ENCODE data around the gene NCEH1. TPM values are rescaled to one million over a fixed set of nuclear protein-coding genes. Genes with fewer than 3 reads are reported as not detected.
A peak's percentile ranks its signal among the peaks of the same experiment; 100 is the strongest.

Gene NCEH1
- total and polyA plus RNA-seq, 12 donors, result 8.7 to 66.4 (median 50.9) TPM

GRCh38 chr3:172676196-172676922, 34.5 kb downstream of the NCEH1 start:
- no peaks in the 10 kb centered on the region for H3K9me3 ChIP-seq
- TF ChIP-seq, protein P1, sequence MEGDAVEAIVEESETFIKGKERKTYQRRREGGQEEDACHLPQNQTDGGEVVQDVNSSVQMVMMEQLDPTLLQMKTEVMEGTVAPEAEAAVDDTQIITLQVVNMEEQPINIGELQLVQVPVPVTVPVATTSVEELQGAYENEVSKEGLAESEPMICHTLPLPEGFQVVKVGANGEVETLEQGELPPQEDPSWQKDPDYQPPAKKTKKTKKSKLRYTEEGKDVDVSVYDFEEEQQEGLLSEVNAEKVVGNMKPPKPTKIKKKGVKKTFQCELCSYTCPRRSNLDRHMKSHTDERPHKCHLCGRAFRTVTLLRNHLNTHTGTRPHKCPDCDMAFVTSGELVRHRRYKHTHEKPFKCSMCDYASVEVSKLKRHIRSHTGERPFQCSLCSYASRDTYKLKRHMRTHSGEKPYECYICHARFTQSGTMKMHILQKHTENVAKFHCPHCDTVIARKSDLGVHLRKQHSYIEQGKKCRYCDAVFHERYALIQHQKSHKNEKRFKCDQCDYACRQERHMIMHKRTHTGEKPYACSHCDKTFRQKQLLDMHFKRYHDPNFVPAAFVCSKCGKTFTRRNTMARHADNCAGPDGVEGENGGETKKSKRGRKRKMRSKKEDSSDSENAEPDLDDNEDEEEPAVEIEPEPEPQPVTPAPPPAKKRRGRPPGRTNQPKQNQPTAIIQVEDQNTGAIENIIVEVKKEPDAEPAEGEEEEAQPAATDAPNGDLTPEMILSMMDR (IDR thresholded peaks at IDR 0.05), result no peak
- peak; percentile 31 to 82 (median 56) for ATAC-seq
- H3K4me1 ChIP-seq, result peaks cover 0 to 67% (median 38%) of the 10 kb centered on the region in 9 donors
- 73 to 76% methylated on average over 21 of the region's 21 CpGs for WGBS, 2 donors
- intact Hi-C loops (cut with DNase I), result loop anchor here in 6 of 10 donors (1.0 to 10.0 kb wide), 6 partner anchors 33 to 322 kb away; partner anchors contain the start of genes ECT2 (in 1 of the 6) and NCEH1 (in 1 of the 6)
- H3K36me3 ChIP-seq, result no peaks in the 10 kb centered on the region
- peak overlapping the region; percentile 45 to 83 (median 68) for H3K27ac ChIP-seq
- peak in 1 of 2 donors; percentile 39 for DNase-seq
- peak overlapping the region in 1 of 10 donors; percentile 5 for H3K4me3 ChIP-seq
- H3K27me3 ChIP-seq, result no peaks in the 10 kb centered on the region

DNA sequence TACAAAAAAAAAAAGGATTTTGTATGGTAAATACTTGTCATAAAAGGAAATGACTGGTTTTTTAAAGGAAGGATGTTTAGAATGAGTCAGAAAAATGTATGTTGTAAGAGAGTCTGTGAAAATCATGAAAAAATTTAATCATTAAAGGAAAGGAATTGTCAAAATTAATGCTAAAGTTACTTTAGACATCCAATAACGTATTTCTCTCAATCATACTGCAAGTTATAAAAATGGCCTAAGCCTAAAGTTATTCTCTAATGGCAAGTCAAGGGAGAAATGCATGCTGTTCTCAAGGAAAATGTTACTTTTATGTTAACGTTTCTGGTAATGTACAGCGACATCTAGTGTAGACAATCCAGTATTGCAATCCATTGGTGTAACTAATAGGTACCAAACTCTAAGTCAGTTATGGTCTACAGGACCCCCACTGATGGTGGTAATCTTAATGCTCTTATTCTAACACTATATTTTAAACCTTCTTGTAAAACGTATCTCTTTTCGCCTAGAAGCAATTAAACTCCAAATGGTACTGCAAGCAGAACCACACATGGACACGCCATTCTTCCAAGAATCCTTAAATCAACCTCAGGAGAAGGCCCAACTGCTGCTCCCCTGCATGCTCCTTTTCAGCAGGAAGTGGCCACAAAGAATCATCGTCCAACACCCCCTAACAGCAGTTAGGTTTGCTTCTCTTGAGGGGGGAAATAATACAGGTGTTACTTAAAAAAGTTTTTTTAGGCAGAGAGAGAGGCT, 35.2 kb downstream of the NCEH1 start:
- Histone ChIP-seq H3K27ac (peak overlapping the region in 6 of 10 donors; percentile 45 to 83 (median 68)), H3K4me3 (no peak overlapping the region), H3K4me1 (peaks cover 0 to 62% (median 40%) of the 10 kb centered on the region in 9 donors), H3K9me3 (no peaks in the 10 kb centered on the region), H3K27me3 (no peaks in the 10 kb centered on the region), H3K36me3 (no peaks in the 10 kb centered on the region)
- TF ChIP-seq, protein P1 (IDR thresholded peaks at IDR 0.05), result peak; percentile 50 to 87 (median 79)
- intact Hi-C loops (cut with DNase I), result loop anchor here in 6 of 10 donors (1.0 to 10.0 kb wide), 6 partner anchors 34 to 321 kb away; partner anchors contain the start of genes ECT2 (in 1 of the 6) and NCEH1 (in 1 of the 6)
- no peak for DNase-seq
- ATAC-seq, result no peak
- 48 to 60% methylated on average over 7 of the region's 7 CpGs for WGBS, 2 donors

- intact Hi-C loops (cut with DNase I), result loop anchor here in 7 of 10 donors (1.0 to 10.0 kb wide), 8 partner anchors 37 to 318 kb away; partner anchors contain the start of genes NCEH1 (in 5 of the 7) and ECT2 (in 1 of the 7)
- Histone ChIP-seq H3K4me3 (no peak overlapping the region), H3K36me3 (no peaks in the 10 kb centered on the region), H3K27me3 (no peaks in the 10 kb centered on the region), H3K4me1 (peaks cover 0 to 65% (median 40%) of the 10 kb centered on the region in 9 donors), H3K9me3 (no peaks in the 10 kb centered on the region), H3K27ac (peak overlapping the region in 8 of 10 donors; percentile 5 to 64 (median 37))
- ATAC-seq (peak; percentile 53 to 86 (median 65)), DNase-seq (peak; percentile 34 to 63)
- 20 to 35% methylated on average over 2 of the region's 2 CpGs for WGBS, 2 donors
- TF ChIP-seq, protein P1 (IDR thresholded peaks at IDR 0.05), result peak; percentile 51 to 77 (median 73)
These were observed 37.6 kb downstream of the NCEH1 start for GRCh38 chr3:172673210-172673679.

DNA sequence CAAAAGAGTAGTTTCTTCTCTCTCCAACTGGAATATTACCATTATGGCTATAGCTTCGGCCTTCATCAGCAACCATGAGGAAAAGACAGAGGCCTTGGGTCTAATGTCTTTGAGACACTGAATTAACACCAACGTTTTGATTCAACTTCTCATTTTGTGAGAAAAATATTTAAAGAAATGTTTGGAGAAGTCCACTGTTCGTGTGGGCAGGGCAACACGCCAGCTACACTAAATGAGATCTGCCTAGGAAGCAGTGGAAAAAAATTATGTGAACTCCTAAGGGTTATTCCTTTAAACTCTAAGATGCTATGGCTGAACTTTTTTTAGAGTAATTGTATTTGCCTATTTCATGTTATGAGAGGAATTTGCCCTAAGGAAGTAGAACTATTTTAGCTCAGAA, 41.8 kb downstream of the NCEH1 start:
- TF ChIP-seq, protein P1 (IDR thresholded peaks at IDR 0.05), result no peak
- no peaks in the 10 kb centered on the region for H3K9me3 ChIP-seq
- 75 to 84% methylated on average over 4 of the region's 4 CpGs for WGBS, 2 donors
- intact Hi-C loops (cut with DNase I), result loop anchor here in 5 of 10 donors (5.0 to 10.0 kb wide), 3 partner anchors 182 to 337 kb away; no protein-coding TSS in a partner anchor
- peak overlapping the region in 1 of 10 donors; percentile 9 for H3K27ac ChIP-seq
- DNase-seq (no peak), ATAC-seq (no peak)
- peaks cover 3 to 54% (median 29%) of the 10 kb centered on the region in 9 donors for H3K4me1 ChIP-seq
- H3K27me3 ChIP-seq, result no peaks in the 10 kb centered on the region
- H3K4me3 ChIP-seq, result no peak overlapping the region
- H3K36me3 ChIP-seq, result no peaks in the 10 kb centered on the region

All from heart right ventricle (tissue), 16 donors.